ENCODE results near the gene RNF43.
"Not testable (repeated sequence)": the region's sequence is repeated elsewhere in the genome, so short reads cannot be mapped to it uniquely, and the experiment has no call there.

The RNF43 gene

GRCh38 chr17:58403311-58403710 lies 14.0 kb downstream of the RNF43 start:
- no peak for DNase-seq (ENCODE audit: extremely low read depth, low read depth)
- TF ChIP-seq CTCF (IDR thresholded peaks at IDR 0.05; ENCODE audit: low read depth, low read length): no peak

GRCh38 chr17:58402679-58403078 lies 14.7 kb downstream of the RNF43 start:
- no peak for TF ChIP-seq CTCF (IDR thresholded peaks at IDR 0.05; ENCODE audit: low read depth, low read length)
- no peak for DNase-seq (ENCODE audit: extremely low read depth, low read depth)

GRCh38 chr17:58402047-58402446 lies 15.3 kb downstream of the RNF43 start:
- no peak for DNase-seq (ENCODE audit: extremely low read depth, low read depth)
- no peak for TF ChIP-seq CTCF (IDR thresholded peaks at IDR 0.05; ENCODE audit: low read depth, low read length)

GRCh38 chr17:58401287-58401686 lies 16.0 kb downstream of the RNF43 start:
- TF ChIP-seq CTCF (IDR thresholded peaks at IDR 0.05; ENCODE audit: low read depth, low read length): no peak
- no peak for DNase-seq (ENCODE audit: extremely low read depth, low read depth)

GRCh38 chr17:58400826-58401225 lies 16.5 kb downstream of the RNF43 start:
- DNase-seq (ENCODE audit: extremely low read depth, low read depth): no peak

GRCh38 chr17:58399974-58400373 lies 17.4 kb downstream of the RNF43 start:
- no peak for TF ChIP-seq CTCF (IDR thresholded peaks at IDR 0.05; ENCODE audit: low read depth, low read length)
- DNase-seq (ENCODE audit: extremely low read depth, low read depth): no peak

More at GRCh38 chr17:58400826-58401225, 16.5 kb downstream of the RNF43 start:
- TF ChIP-seq CTCF (IDR thresholded peaks at IDR 0.05; ENCODE audit: low read depth, low read length): no peak

- no peak for TF ChIP-seq CTCF (IDR thresholded peaks at IDR 0.05; ENCODE audit: low read depth, low read length)
- no peak for DNase-seq (ENCODE audit: extremely low read depth, low read depth)
Observed at GRCh38 chr17:58398574-58399266, 18.6 kb downstream of the RNF43 start.

GRCh38 chr17:58397421-58397820 lies 19.9 kb downstream of the RNF43 start:
- not testable (repeated sequence) for DNase-seq (ENCODE audit: extremely low read depth, low read depth)

Data from AG09319 (cell line).